AG04450 (cell line): ENCODE data around the gene GLT1D1. TPM values are rescaled to one million over a fixed set of nuclear protein-coding genes. Genes with fewer than 3 reads are reported as not detected.

Experiments
- CTCF ChIA-PET: fragments of 300-600, 350-600 bp; formaldehyde crosslinking; extraction: SDS; loops from one replicate; lab custom pipeline; 2022; ENCODE audit warnings: antibody characterized with exemption, inconsistent platforms; lab: Charles Lee
- POLR2A ChIA-PET: fragments of 350-600 bp; formaldehyde crosslinking; extraction: SDS; loops from one replicate; lab custom pipeline; 2021; ENCODE audit warnings: antibody characterized with exemption, inconsistent platforms; lab: Yijun Ruan, JAX
- DNase-seq: peaks from one replicate; pipeline ENCODE4 v3.0.0-alpha.2; 2011; ENCODE audit warnings: low read depth, low spot score
- H3K27ac ChIP-seq: one replicate; pipeline ENCODE4 v1.5.1; 2012; ENCODE audit warnings: low read depth, low read length, control low read depth
- H3K27me3 ChIP-seq: one replicate; pipeline ENCODE4 v1.6.0; 2012; ENCODE audit warnings: low read length; ENCODE audit not compliant: control insufficient read depth, insufficient read depth
- H3K4me3 ChIP-seq: 2 replicates; pipeline ENCODE4 v1.5.1; 2011; ENCODE audit warnings: mild to moderate bottlenecking, low read depth, low read length, control low read depth
- H3K9me3 ChIP-seq: 2 replicates; pipeline ENCODE4 v1.5.1; 2012; ENCODE audit warnings: low read length; ENCODE audit not compliant: control insufficient read depth, insufficient read depth
- CTCF ChIP-seq: IDR thresholded peaks from 2 replicates; pipeline ENCODE4 v1.5.1; 2011; ENCODE audit warnings: low read depth, low read length, control low read depth, inconsistent platforms
- polyA plus RNA-seq: library from polyadenylated mRNA; depleted of rRNA; stranded (reverse); fragments of >200 nt; gene quantifications from 2 replicates; pipeline ENCODE4 v1.2.3, GENCODE V29; 2011

The GLT1D1 gene
- polyA plus RNA-seq, 1 experiment: not detected

GRCh38 chr12:128813883-128814282, 39.4 kb upstream of the GLT1D1 start:
- Histone ChIP-seq H3K9me3 (no peaks in the 10 kb centered on the region), H3K4me3 (no peak overlapping the region), H3K27ac (no peak overlapping the region), H3K27me3 (no peaks in the 10 kb centered on the region)
- no peak for TF ChIP-seq CTCF
- ChIA-PET POLR2A (no interaction called here), CTCF (no interaction called here)
- DNase-seq: no peak

GRCh38 chr12:128814411-128815261, 38.6 kb upstream of the GLT1D1 start:
- no peak overlapping the region for H3K27ac ChIP-seq
- CTCF ChIA-PET: no interaction called here
- DNase-seq: no peak

GRCh38 chr12:128815779-128816642, 37.3 kb upstream of the GLT1D1 start:
- no peak overlapping the region for H3K27ac ChIP-seq
- H3K27me3 ChIP-seq: no peaks in the 10 kb centered on the region
- ChIA-PET POLR2A (no interaction called here), CTCF (interaction anchor here (0.6 kb wide), 1 partner anchor 34 kb away, joined by 3 read pairs; no protein-coding TSS in a partner anchor)
- H3K4me3 ChIP-seq: no peak overlapping the region
- DNase-seq: no peak
- H3K9me3 ChIP-seq: no peaks in the 10 kb centered on the region
- TF ChIP-seq CTCF: no peak

More at GRCh38 chr12:128814411-128815261, 38.6 kb upstream of the GLT1D1 start:
- no peak for TF ChIP-seq CTCF
- POLR2A ChIA-PET: no interaction called here
- Histone ChIP-seq H3K4me3 (no peak overlapping the region), H3K27me3 (no peaks in the 10 kb centered on the region), H3K9me3 (no peaks in the 10 kb centered on the region)

- Histone ChIP-seq H3K27ac (no peak overlapping the region), H3K9me3 (no peaks in the 10 kb centered on the region), H3K27me3 (no peaks in the 10 kb centered on the region), H3K4me3 (no peak overlapping the region)
- no peak for DNase-seq
- POLR2A ChIA-PET: no interaction called here
- no peak for TF ChIP-seq CTCF
- CTCF ChIA-PET: no interaction called here
Measured at GRCh38 chr12:128816643-128816920, 36.7 kb upstream of the GLT1D1 start.
